HepG2 (cell line): ENCODE data around the gene CHN1. TPM values are rescaled to one million over a fixed set of nuclear protein-coding genes. Genes with fewer than 3 reads are reported as not detected.

Source experiments
- CCDC6 ChIP-seq: sonication (generic); formaldehyde crosslinking; IDR thresholded peaks from 2 replicates; pipeline ENCODE4 v1.8.1; 2022; ENCODE audit warnings: mild to moderate bottlenecking, missing genetic modification reagents, moderate library complexity
- ERF ChIP-seq: IDR thresholded peaks from 2 replicates; pipeline ENCODE4 v1.6.1; 2018; ENCODE audit warnings: missing biosample characterization, missing genetic modification reagents
- FOXP1 ChIP-seq, 2 experiments: fragments of 450-650 bp in 1 of 2; IDR thresholded peaks; 2 replicates each; pipeline ENCODE4 v1.6.1; 2017 to 2018; ENCODE audit warnings: antibody characterized with exemption in 1 of 2
- GATAD2A ChIP-seq: IDR thresholded peaks from 2 replicates; pipeline ENCODE4 v1.6.1; 2016
- HDAC2 ChIP-seq: sonication (generic); formaldehyde crosslinking; IDR thresholded peaks from 2 replicates; pipeline ENCODE4 v1.4.0; 2020; ENCODE audit warnings: missing genetic modification reagents
- HNRNPL ChIP-seq: fragments of 200-400 bp; formaldehyde crosslinking; IDR thresholded peaks from 2 replicates; pipeline ENCODE4 v1.6.1; 2017; ENCODE audit warnings: mild to moderate bottlenecking, low read depth, low read length
- JUN ChIP-seq: sonication (generic); formaldehyde crosslinking; IDR thresholded peaks from 2 replicates; pipeline ENCODE4 v1.4.0; 2020; ENCODE audit warnings: mild to moderate bottlenecking, missing genetic modification reagents
- KLF6 ChIP-seq: IDR thresholded peaks from 2 replicates; pipeline ENCODE4 v1.8.0; 2016; ENCODE audit warnings: missing biosample characterization, missing genetic modification reagents
- KMT2B ChIP-seq: IDR thresholded peaks from 2 replicates; pipeline ENCODE4 v1.6.1; 2016; ENCODE audit warnings: missing genetic modification reagents, missing compliant biosample characterization
- MAFK ChIP-seq, 2 experiments: IDR thresholded peaks in 1 of 2; conservative IDR thresholded peaks in 1 of 2; 2 replicates each; pipeline ENCODE4 v1.6.1; 2011; ENCODE audit warnings: improper control_type of control experiment in 2 of 2, low read length in 2 of 2
- MTA1 ChIP-seq: sonication (generic); formaldehyde crosslinking; IDR thresholded peaks from 2 replicates; pipeline ENCODE4 v1.4.0; 2020; ENCODE audit warnings: missing genetic modification reagents, mild to moderate bottlenecking, borderline replicate concordance
- POGZ ChIP-seq: sonication (generic); formaldehyde crosslinking; IDR thresholded peaks from 2 replicates; pipeline ENCODE4 v1.4.0; 2020; ENCODE audit warnings: mild to moderate bottlenecking, missing genetic modification reagents
- RBAK ChIP-seq: sonication (generic); formaldehyde crosslinking; IDR thresholded peaks from 2 replicates; pipeline ENCODE4 v1.5.1; 2020; ENCODE audit warnings: mild to moderate bottlenecking, missing genetic modification reagents
- ZBTB4 ChIP-seq: sonication (generic); formaldehyde crosslinking; IDR thresholded peaks from 2 replicates; pipeline ENCODE4 v1.4.0; 2020; ENCODE audit warnings: missing genetic modification reagents, mild to moderate bottlenecking, borderline replicate concordance
- ZFY ChIP-seq: sonication (generic); formaldehyde crosslinking; IDR thresholded peaks from 2 replicates; pipeline ENCODE4 v1.4.0; 2020; ENCODE audit warnings: missing genetic modification reagents
- ZNF275 ChIP-seq: sonication (generic); formaldehyde crosslinking; IDR thresholded peaks from 2 replicates; pipeline ENCODE4 v1.8.0; 2022; ENCODE audit warnings: missing genetic modification reagents, mild to moderate bottlenecking, inconsistent platforms, borderline replicate concordance
- ZNF367 ChIP-seq: sonication (generic); formaldehyde crosslinking; IDR thresholded peaks from 2 replicates; pipeline ENCODE4 v1.4.0; 2020; ENCODE audit warnings: missing genetic modification reagents, borderline replicate concordance
- ZNF382 ChIP-seq: sonication (generic); formaldehyde crosslinking; IDR thresholded peaks from 2 replicates; pipeline ENCODE4 v1.5.0; 2020; ENCODE audit warnings: missing genetic modification reagents, mild to moderate bottlenecking, borderline replicate concordance
- ZNF570 ChIP-seq: sonication (generic); formaldehyde crosslinking; IDR thresholded peaks from 2 replicates; pipeline ENCODE4 v1.4.0; 2020; ENCODE audit warnings: mild to moderate bottlenecking, missing genetic modification reagents, borderline replicate concordance
- ZNF607 ChIP-seq: sonication (generic); formaldehyde crosslinking; IDR thresholded peaks from 2 replicates; pipeline ENCODE4 v1.5.1; 2020; ENCODE audit warnings: missing genetic modification reagents, mild to moderate bottlenecking, borderline replicate concordance
- ZNF674 ChIP-seq: sonication (generic); formaldehyde crosslinking; IDR thresholded peaks from 2 replicates; pipeline ENCODE4 v1.5.0; 2020; ENCODE audit warnings: low read depth, mild to moderate bottlenecking, missing genetic modification reagents
- ZNF781 ChIP-seq: sonication (generic); formaldehyde crosslinking; IDR thresholded peaks from 2 replicates; pipeline ENCODE4 v1.5.1; 2020; ENCODE audit warnings: borderline replicate concordance, mild to moderate bottlenecking, missing genetic modification reagents; ENCODE audit errors: not compliant biosample characterization
- ZNF792 ChIP-seq: IDR thresholded peaks from 2 replicates; pipeline ENCODE4 v1.6.1; 2016
- ZSCAN22 ChIP-seq: sonication (generic); formaldehyde crosslinking; IDR thresholded peaks from 2 replicates; pipeline ENCODE4 v1.4.0; 2020; ENCODE audit warnings: mild to moderate bottlenecking, missing genetic modification reagents
- polyA plus RNA-seq, 8 experiments: library from polyadenylated mRNA; depleted of rRNA in 3 of 8; stranded (reverse) in 7 of 8; unstranded in 1 of 8; fragments of >200 nt; fragmentation: Illumina TruSeq in 4 of 8; extraction: Trizol in 4 of 8; gene quantifications; 2 replicates each; pipeline versions ENCODE4 v1.2.1 to v1.2.3, GENCODE V29; 2011 to 2016; ENCODE audit warnings: low read depth in 4 of 8, missing spikeins in 1 of 8, mixed read lengths in 1 of 8; ENCODE audit not compliant: insufficient read depth in 1 of 8
- total RNA-seq, 5 experiments: library from RNA; depleted of rRNA; stranded (reverse); fragments of >200 nt; fragmentation: Illumina TruSeq; extraction: Trizol; gene quantifications; 2 replicates each; pipeline ENCODE4 v1.2.3, GENCODE V29; 2016; ENCODE audit warnings: low read depth in 1 of 5
- TF ChIP-seq, protein P1 (sequence below): sonication (generic); formaldehyde crosslinking; conservative IDR thresholded peaks from 2 replicates; pipeline ENCODE4 v1.4.0; 2020; ENCODE audit warnings: missing genetic modification reagents
- TF ChIP-seq, protein P2 (sequence below): IDR thresholded peaks from 2 replicates; pipeline ENCODE4 v1.6.1; 2018; ENCODE audit warnings: missing genetic modification reagents, mild to moderate bottlenecking, missing compliant biosample characterization

Gene CHN1
- total and polyA plus RNA-seq, 2 of the 13 experiments (the other 11 are each of a cell fraction or from before 2014, with no cell fraction given) = 2.8 to 3.5 TPM

DNA sequence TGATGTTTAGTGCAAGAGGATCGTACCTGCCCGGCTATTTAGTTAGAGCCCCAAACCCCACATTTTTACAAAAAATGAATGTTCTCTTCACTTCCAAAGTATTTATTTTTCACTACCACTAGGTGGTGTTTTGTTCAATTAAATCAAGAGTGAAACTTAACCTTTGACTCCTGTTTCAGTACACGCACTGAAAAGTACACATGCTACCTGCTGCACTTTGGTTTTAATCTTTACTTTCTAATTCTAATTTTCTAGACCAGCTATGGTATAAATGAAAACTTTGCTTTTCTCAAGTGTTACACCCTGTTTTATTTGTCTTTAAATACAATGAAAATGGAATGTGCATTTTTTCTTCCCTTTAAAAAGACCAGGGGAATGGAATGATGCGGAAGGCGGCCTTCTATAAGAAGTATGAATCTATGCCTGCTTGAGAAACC lies 31.4 kb upstream of the CHN1 start (continued):
- TF ChIP-seq CCDC6 (CRISPR knock-in tag) = no peak
- TF ChIP-seq ZNF674 (CRISPR knock-in tag) = no peak
- TF ChIP-seq ZNF275 (CRISPR knock-in tag) = no peak
- TF ChIP-seq ERF (CRISPR knock-in tag) = no peak
- no peak for TF ChIP-seq ZNF781 (CRISPR knock-in tag)
- TF ChIP-seq, protein P1, sequence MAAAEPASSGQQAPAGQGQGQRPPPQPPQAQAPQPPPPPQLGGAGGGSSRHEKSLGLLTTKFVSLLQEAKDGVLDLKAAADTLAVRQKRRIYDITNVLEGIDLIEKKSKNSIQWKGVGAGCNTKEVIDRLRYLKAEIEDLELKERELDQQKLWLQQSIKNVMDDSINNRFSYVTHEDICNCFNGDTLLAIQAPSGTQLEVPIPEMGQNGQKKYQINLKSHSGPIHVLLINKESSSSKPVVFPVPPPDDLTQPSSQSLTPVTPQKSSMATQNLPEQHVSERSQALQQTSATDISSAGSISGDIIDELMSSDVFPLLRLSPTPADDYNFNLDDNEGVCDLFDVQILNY = no peak
- TF ChIP-seq ZNF382 (CRISPR knock-in tag) = no peak
- TF ChIP-seq RBAK (CRISPR knock-in tag) = no peak
- TF ChIP-seq ZNF607 = no peak
- TF ChIP-seq ZBTB4 (CRISPR knock-in tag) = no peak
- no peak for TF ChIP-seq MAFK (conservative IDR thresholded peaks at IDR 0.05 in 1 of 2, IDR thresholded peaks at IDR 0.05 in 1 of 2; ENCODE audit: low read length in 2 of 2)
- TF ChIP-seq, protein P2, sequence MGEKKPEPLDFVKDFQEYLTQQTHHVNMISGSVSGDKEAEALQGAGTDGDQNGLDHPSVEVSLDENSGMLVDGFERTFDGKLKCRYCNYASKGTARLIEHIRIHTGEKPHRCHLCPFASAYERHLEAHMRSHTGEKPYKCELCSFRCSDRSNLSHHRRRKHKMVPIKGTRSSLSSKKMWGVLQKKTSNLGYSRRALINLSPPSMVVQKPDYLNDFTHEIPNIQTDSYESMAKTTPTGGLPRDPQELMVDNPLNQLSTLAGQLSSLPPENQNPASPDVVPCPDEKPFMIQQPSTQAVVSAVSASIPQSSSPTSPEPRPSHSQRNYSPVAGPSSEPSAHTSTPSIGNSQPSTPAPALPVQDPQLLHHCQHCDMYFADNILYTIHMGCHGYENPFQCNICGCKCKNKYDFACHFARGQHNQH = no peak; the same call in 1 of the 2 replicates
- TF ChIP-seq HNRNPL = no peak
- no peak for TF ChIP-seq FOXP1 (IDR thresholded peaks at IDR 0.05)
- no peak for TF ChIP-seq FOXP1 (CRISPR knock-in tag; IDR thresholded peaks at IDR 0.05)
- peak; percentile 51; the same call in 1 of the 2 replicates for TF ChIP-seq KLF6 (CRISPR knock-in tag)
- no peak for TF ChIP-seq ZFY (CRISPR knock-in tag)
- 0 out of 2 replicates have a peak, but pooled peaks have one; percentile 26 for TF ChIP-seq HDAC2 (CRISPR knock-in tag)
- TF ChIP-seq ZSCAN22 = no peak
- no peak for TF ChIP-seq ZNF792
- TF ChIP-seq ZNF367 (CRISPR knock-in tag) = no peak
- TF ChIP-seq KMT2B (CRISPR knock-in tag) = peak; percentile 69; the same call in 1 of the 2 replicates
- TF ChIP-seq POGZ (CRISPR knock-in tag) = 0 out of 2 replicates have a peak, but pooled peaks have one; percentile 18
- TF ChIP-seq ZNF570 (CRISPR knock-in tag) = no peak
- TF ChIP-seq JUN (CRISPR knock-in tag) = no peak
- TF ChIP-seq GATAD2A (CRISPR knock-in tag) = peak; percentile 84
- no peak for TF ChIP-seq MTA1 (CRISPR knock-in tag)
